Heart left ventricle (tissue), 13 donors: ENCODE data around the gene CCDC24.

ENCODE experiments used
- POLR2A ChIP-seq, 2 donors: fragments of 450-650 bp; IDR thresholded peaks; one replicate each; pipeline ENCODE4 v1.6.1; 2017; ENCODE audit warnings: antibody characterized with exemption in 2 of 2, mild to moderate bottlenecking in 2 of 2, moderate library complexity in 2 of 2
- TF ChIP-seq, protein P1 (sequence below), 12 donors: fragments of 200-600 bp; sonication (generic) in 4 of 12; IDR thresholded peaks; one replicate each; pipeline versions ENCODE4 v1.5.0 to v1.8.0; 2018 to 2022; ENCODE audit warnings: antibody characterized with exemption in 12 of 12, mild to moderate bottlenecking in 5 of 12
- donor health status: ischemic (EF 13 %, LVEDD 7.1; RV severe dilation, severe dysfunction).
- donor health status: DM: no; HTN: yes; CAD: no.
- donor health status: DM: no; HTN: no; CAD: no.
- donor health status: ischemic (EF 25% LVEDD 6.9; RV normal size, moderate dysfunction).
- donor health status: ischemic (EF 25% LVEDD 5.7; RV mildly dilated, moderate dysfunction).
- donor health status: ischemic (EF 35%, LVEDD 5.7; RV mildly dilated, moderate dysfunction).
- donor health status: nonischemic (EF 11% LVEDD 7.7; RV severe dilation, severe dysfunction).
- donor health status: DM: yes; HTN: yes; CAD: no.
- donor health status: PGD.
- donor health status: ischemic (EF 29% LVEDD 5.4; RV normal size, mild dysfunction).
- donor health status: nonischemic (EF 23%, LVEDD 6.1; RV moderate dilation, normal function).

DNA sequence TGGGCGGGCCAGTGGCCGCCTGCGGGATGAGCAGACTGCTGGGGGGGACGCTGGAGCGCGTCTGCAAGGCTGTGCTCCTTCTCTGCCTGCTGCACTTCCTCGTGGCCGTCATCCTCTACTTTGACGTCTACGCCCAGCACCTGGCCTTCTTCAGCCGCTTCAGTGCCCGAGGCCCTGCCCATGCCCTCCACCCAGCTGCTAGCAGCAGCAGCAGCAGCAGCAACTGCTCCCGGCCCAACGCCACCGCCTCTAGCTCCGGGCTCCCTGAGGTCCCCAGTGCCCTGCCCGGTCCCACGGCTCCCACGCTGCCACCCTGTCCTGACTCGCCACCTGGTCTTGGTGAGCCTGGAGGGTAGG lies 10.3 kb upstream of the CCDC24 start:
- TF ChIP-seq POLR2A (IDR thresholded peaks at IDR 0.05), result no peak
- TF ChIP-seq, protein P1, sequence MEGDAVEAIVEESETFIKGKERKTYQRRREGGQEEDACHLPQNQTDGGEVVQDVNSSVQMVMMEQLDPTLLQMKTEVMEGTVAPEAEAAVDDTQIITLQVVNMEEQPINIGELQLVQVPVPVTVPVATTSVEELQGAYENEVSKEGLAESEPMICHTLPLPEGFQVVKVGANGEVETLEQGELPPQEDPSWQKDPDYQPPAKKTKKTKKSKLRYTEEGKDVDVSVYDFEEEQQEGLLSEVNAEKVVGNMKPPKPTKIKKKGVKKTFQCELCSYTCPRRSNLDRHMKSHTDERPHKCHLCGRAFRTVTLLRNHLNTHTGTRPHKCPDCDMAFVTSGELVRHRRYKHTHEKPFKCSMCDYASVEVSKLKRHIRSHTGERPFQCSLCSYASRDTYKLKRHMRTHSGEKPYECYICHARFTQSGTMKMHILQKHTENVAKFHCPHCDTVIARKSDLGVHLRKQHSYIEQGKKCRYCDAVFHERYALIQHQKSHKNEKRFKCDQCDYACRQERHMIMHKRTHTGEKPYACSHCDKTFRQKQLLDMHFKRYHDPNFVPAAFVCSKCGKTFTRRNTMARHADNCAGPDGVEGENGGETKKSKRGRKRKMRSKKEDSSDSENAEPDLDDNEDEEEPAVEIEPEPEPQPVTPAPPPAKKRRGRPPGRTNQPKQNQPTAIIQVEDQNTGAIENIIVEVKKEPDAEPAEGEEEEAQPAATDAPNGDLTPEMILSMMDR (IDR thresholded peaks at IDR 0.05), result no peak
